K562 (cell line): Measurements from ENCODE around the gene ACOT7.

Source experiments
- CTCF ChIP-seq, 3 experiments: IDR thresholded peaks in 2 of 3; conservative IDR thresholded peaks in 1 of 3; 2 replicates each; pipeline ENCODE4 v1.5.1; 2011 to 2012; ENCODE audit warnings: low read length in 3 of 3, mild to moderate bottlenecking in 3 of 3, control low read depth in 2 of 3, improper control_type of control experiment in 1 of 3, inconsistent platforms in 1 of 3, low read depth in 1 of 3, mixed read lengths in 1 of 3, moderate library complexity in 1 of 3; ENCODE audit not compliant: insufficient read depth in 2 of 3
- FOS ChIP-seq: IDR thresholded peaks from 3 replicates; pipeline ENCODE4 v1.6.1; 2011; ENCODE audit not compliant: insufficient read length; ENCODE audit errors: extremely low read depth
- FOSL1 ChIP-seq: fragments of 200-800 bp; sonication (Bioruptor generic); conservative IDR thresholded peaks from 2 replicates; pipeline ENCODE4 v1.6.1; 2016; ENCODE audit warnings: missing genetic modification characterization, missing compliant biosample characterization
- GATAD2A ChIP-seq: fragments of 450-650 bp; IDR thresholded peaks from 2 replicates; pipeline ENCODE4 v1.6.1; 2017
- MEF2D ChIP-seq: conservative IDR thresholded peaks from 2 replicates; pipeline ENCODE4 v1.6.1; 2016; ENCODE audit warnings: low read depth, missing genetic modification characterization, missing compliant biosample characterization
- PHF20 ChIP-seq: fragments of 450-650 bp; IDR thresholded peaks from 2 replicates; pipeline ENCODE4 v1.6.1; 2018; ENCODE audit not compliant: partially characterized antibody
- PHF21A ChIP-seq: fragments of 450-650 bp; IDR thresholded peaks from 2 replicates; pipeline ENCODE4 v1.6.1; 2017; ENCODE audit warnings: low read depth, borderline replicate concordance
- POLR2A ChIP-seq: fragments of 450-650 bp; conservative IDR thresholded peaks from 2 replicates; pipeline ENCODE4 v1.6.1; 2016
- SPI1 ChIP-seq: IDR thresholded peaks from 2 replicates; pipeline ENCODE4 v1.6.1; 2011; ENCODE audit warnings: low read depth, low read length, control low read depth, borderline replicate concordance
- YBX1 ChIP-seq: fragments of 450-650 bp; IDR thresholded peaks from 2 replicates; pipeline ENCODE4 v1.7.1; 2016; ENCODE audit warnings: mild to moderate bottlenecking
- YY1 ChIP-seq, 3 experiments: IDR thresholded peaks; 2 replicates each; pipeline ENCODE4 v1.6.1; 2011; ENCODE audit warnings: low read length in 2 of 3, mild to moderate bottlenecking in 2 of 3, moderate library complexity in 2 of 3, borderline replicate concordance in 1 of 3, control low read depth in 1 of 3, low read depth in 1 of 3; ENCODE audit not compliant: insufficient read depth in 3 of 3, insufficient replicate concordance in 2 of 3, control insufficient read depth in 1 of 3, insufficient read length in 1 of 3; ENCODE audit errors: extremely low read depth in 1 of 3
- ZKSCAN8 ChIP-seq: fragments of 200-800 bp; sonication (Bioruptor generic); IDR thresholded peaks from 2 replicates; pipeline ENCODE4 v1.6.1; 2016; ENCODE audit warnings: missing genetic modification characterization, missing compliant biosample characterization
- TF ChIP-seq, protein P1 (sequence below): fragments of 450-650 bp; formaldehyde crosslinking; IDR thresholded peaks from 2 replicates; pipeline ENCODE4 v1.4.0; 2022; ENCODE audit warnings: missing genetic modification characterization
- TF ChIP-seq, protein P2 (sequence below), 2 experiments: fragments of 450-650 bp in 1 of 2; sonication (generic) in 1 of 2; formaldehyde crosslinking in 1 of 2; IDR thresholded peaks in 1 of 2; conservative IDR thresholded peaks in 1 of 2; 2 replicates each; pipeline versions ENCODE4 v1.6.1 to v1.8.1; 2016 to 2023; ENCODE audit warnings: mild to moderate bottlenecking in 2 of 2, moderate library complexity in 2 of 2, inconsistent platforms in 1 of 2, missing genetic modification reagents in 1 of 2

- TF ChIP-seq FOS (no peak), PHF21A (no peak), FOSL1 (tag) (no peak), ZKSCAN8 (CRISPR knock-in tag) (no peak), PHF20 (no peak), GATAD2A (no peak), POLR2A (no peak), SPI1 (no peak), YY1 (IDR thresholded peaks at IDR 0.05; ENCODE audit: borderline replicate concordance in 1 of 3, control insufficient read depth in 1 of 3, extremely low read depth in 1 of 3, insufficient read depth in 3 of 3, insufficient read length in 1 of 3, insufficient replicate concordance in 2 of 3, low read depth in 1 of 3, low read length in 2 of 3) (no peak), YBX1 (no peak), MEF2D (tag) (no peak), CTCF (IDR thresholded peaks at IDR 0.05 in 2 of 3, conservative IDR thresholded peaks at IDR 0.05 in 1 of 3; ENCODE audit: insufficient read depth in 2 of 3, low read depth in 1 of 3, low read length in 3 of 3) (no peak)
- TF ChIP-seq, protein P1, sequence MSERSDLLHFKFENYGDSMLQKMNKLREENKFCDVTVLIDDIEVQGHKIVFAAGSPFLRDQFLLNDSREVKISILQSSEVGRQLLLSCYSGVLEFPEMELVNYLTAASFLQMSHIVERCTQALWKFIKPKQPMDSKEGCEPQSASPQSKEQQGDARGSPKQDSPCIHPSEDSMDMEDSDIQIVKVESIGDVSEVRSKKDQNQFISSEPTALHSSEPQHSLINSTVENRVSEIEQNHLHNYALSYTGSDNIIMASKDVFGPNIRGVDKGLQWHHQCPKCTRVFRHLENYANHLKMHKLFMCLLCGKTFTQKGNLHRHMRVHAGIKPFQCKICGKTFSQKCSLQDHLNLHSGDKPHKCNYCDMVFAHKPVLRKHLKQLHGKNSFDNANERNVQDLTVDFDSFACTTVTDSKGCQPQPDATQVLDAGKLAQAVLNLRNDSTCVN (CRISPR knock-in tag): no peak
- TF ChIP-seq, protein P2, sequence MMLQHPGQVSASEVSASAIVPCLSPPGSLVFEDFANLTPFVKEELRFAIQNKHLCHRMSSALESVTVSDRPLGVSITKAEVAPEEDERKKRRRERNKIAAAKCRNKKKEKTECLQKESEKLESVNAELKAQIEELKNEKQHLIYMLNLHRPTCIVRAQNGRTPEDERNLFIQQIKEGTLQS (IDR thresholded peaks at IDR 0.05): no peak
- TF ChIP-seq, protein P2 (CRISPR knock-in tag; conservative IDR thresholded peaks at IDR 0.05): no peak
Observed at GRCh38 chr1:6298940-6299465, 94.6 kb downstream of the ACOT7 start.
